CD4-positive, alpha-beta T cell treated with Interferon alpha-2 for 1 hour (primary cell): ENCODE measurements around the gene PIAS1.
"Not testable (repeated sequence)": the region's sequence is repeated elsewhere in the genome, so short reads cannot be mapped to it uniquely, and the experiment has no call there.

Experiments
- DNase-seq, 2 donors: peaks; one replicate each; pipeline ENCODE4 v3.0.0-alpha.2; 2020 to 2022

Gene PIAS1

DNA sequence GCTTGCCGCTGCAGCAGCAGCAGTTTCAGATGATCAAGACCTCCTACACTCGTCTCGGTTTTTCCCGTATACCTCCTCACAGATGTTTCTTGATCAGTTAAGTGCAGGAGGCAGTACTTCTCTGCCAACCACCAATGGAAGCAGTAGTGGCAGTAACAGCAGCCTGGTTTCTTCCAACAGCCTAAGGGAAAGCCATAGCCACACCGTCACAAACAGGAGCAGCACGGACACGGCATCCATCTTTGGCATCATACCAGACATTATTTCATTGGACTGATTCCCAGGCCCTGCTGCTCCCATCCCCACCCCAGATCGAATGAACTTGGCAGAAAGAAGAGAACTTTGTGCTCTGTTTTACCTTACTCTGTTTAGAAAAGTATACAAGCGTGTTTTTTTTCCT, 133.4 kb downstream of the PIAS1 start:
- no peak for DNase-seq

DNA sequence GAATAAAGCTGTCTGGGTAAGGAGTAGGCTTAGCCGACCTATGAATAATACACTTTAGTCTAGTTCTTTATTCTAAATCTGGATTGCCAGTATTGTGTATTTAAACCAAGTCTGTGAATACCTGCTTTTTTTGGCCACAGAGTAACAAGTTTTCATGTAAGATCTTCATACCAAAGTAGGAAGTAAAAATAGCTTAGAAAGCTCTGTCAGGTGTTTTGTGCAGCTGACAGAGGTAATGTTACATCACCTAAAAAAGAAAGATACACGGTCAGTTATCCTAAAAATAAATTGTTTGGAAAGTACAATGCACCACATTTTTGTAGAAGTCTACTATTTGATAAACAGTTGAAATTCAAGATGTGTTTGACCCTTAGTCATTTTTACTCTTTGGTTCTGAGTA, 134.5 kb downstream of the PIAS1 start:
- no peak for DNase-seq

- no peak for DNase-seq
Measured at GRCh38 chr15:68190048-68190447, 135.9 kb downstream of the PIAS1 start.

- DNase-seq = no peak
Measured at GRCh38 chr15:68191555-68191954, 137.4 kb downstream of the PIAS1 start.

- DNase-seq = no peak
Measured at GRCh38 chr15:68192117-68192516, 138.0 kb downstream of the PIAS1 start.

DNA sequence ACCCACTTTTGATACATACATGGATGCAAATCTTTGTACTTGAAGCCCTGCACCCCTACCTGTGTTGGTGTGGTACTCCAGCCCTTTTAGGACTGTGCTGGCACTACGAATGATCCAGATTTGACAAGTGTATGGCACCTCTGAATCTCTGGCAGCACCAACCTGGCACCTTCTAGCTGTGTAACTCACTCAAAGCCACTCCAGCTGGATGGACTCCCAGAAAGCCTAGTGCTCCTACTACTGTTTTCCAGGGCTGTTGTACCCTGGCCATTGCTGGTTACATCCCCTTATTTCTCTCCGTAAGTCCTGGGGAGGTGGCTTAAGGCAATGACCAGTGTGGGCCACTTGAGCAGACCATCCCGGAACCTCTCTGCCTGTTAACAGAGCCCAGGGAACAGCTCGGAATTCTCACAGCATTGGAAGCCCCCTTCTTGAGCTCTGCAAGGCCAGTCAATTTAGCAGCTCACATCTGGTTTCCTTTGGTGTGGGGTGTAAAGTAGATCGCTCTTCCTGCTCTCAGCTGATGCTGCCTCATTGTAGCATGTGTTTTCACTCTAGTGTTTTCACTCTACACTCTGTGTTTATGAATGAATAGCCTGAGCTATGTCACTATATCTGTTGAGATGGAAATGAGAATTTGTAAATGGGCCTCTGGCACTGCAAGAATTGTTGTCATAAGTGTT, 138.8 kb downstream of the PIAS1 start:
- no peak for DNase-seq

DNA sequence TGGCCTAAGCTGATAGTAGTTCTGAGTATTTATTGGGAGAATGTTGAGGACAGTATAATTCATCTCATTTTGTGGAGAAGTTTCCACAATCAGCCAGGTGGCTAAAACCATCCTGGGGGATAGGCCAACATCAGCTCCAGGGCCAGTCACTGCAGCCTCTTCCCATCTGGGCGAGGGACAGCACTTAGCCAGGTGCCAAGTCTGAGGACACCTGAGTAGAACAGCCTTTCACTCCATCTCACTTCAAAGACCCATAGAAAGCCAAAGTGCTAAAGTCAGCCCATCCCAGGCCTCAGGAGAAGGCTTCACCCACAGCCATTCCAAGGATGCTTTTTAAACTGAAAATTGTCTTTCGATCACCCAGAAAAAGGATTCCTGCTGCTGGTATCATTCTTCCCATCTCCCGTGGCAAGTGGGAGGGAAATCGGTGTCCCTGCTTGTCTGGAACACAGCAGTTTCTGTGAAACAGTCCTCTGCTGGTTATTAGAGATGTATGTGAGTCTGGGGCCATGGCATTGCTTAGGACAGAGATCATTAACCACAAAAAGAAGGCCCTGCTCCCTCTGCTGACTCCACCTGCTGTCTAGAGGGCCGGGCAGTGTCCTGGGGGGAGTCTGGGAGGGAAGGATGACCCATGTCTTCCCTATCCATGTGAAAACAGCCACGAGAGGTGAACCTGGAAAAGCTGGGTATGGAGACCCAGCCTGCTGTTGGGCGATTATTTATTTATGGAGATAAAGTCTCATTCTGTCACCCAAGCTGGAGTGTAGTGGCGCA, 141.4 kb downstream of the PIAS1 start:
- DNase-seq = no peak

GRCh38 chr15:68196445-68197169, 142.5 kb downstream of the PIAS1 start:
- no peak for DNase-seq

GRCh38 chr15:68197170-68197492, 143.0 kb downstream of the PIAS1 start:
- no peak for DNase-seq

- no peak for DNase-seq
Measured at GRCh38 chr15:68197661-68198437, 143.7 kb downstream of the PIAS1 start.

DNA sequence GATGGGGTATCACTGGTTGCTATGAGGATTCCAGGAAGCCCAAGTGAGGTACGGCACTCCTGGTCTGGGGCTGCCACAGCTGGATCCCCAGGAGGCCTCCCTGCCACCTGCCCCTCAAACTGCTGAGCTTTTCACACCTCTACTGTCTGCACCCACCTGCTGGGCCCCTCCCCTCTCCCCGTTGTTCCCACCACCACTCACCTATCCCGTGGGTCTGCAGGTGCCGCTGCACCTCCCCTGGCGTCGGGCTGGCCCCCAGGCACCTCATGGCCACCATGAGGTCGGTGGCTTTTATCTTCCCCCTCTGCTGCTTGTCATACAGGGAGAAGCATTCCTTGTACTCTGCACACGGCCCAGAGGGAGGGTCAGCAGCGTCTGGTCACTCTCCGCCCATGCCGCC, 145.2 kb downstream of the PIAS1 start:
- no peak for DNase-seq

DNA sequence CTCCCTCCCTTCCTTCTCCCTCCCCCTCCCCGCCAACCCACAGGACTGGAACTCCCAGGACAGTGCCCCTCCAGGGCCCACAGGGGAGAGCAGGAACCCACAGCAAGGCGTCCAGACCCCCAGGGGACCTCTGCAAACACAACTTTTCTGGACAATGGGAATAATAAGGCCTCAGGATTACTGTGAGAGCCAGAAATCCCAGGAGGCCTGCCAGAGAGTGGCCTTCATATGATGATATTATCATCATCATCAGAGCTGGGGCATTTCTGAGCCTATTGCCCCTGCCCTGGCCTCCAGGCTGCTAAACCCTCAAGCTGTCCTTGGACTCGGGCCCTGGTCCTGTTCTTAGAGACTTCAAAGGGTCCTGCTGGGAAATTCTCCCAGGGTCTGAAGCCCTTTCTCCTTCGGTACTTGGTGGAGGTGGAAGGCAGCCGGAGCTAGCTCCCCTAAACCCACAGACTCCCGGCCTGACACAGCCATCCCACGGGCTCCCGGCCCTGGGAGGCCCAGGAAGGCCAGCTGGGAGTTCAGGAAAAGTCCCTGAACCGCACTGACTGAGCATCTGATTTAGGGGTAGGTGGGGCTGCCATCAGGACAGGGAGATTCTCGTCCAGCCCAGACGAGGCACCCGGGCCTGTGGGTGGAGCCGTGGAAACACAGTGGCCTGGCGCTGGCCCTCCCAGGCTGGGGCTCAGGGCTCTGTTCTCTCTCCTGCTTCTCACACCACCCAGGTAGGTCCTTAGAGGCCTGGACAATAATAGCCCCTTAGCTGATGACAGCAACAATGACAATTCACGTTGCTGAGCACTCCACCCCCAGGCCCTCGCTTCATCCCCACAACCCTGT, 146.1 kb downstream of the PIAS1 start:
- no peak for DNase-seq

GRCh38 chr15:68201153-68201878, 147.2 kb downstream of the PIAS1 start:
- DNase-seq = no peak

- DNase-seq = no peak
Measured at GRCh38 chr15:68201879-68202261, 147.8 kb downstream of the PIAS1 start.

DNA sequence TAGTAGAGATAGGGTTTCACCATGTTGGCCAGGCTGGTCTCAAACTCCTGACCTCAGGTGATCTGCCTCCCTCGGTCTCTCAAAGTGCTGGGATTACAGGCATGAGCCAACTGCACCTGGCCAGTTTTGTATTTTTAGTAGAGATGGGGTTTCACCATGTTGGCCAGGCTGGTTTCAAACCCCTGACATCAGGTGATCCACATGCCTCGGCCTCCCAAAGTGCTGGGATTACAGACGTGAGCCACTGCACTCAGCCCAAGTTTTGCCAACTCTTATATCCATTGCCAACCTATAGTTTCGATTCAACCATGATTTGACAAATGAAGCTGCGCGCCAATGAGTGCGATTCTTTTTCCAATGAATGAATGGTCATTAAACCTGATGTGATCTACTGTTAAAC, 148.9 kb downstream of the PIAS1 start:
- not testable (repeated sequence) for DNase-seq

- DNase-seq = no peak
Measured at GRCh38 chr15:68203486-68203885, 149.4 kb downstream of the PIAS1 start.

- no peak for DNase-seq
Measured at GRCh38 chr15:68203956-68204355, 149.8 kb downstream of the PIAS1 start.

DNA sequence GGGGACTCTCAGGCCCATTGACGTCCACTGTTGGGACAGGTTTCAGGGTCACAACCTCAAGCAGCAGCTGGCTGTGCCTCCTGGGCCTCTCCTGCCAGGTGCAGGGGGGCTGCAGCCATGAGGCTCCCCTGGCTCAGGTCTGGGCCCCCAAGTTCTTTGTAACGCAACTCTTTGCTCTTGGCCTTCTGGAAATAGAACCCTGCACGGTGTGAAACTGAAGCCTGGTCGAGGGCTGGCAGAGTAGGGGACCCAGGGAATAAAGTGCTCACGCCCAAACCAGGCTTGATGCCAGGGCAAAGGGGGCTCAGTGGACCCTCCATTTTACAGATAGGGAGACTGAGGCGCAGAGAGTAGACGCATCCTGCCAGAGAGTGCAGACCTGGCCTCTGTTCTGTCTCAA, 150.2 kb downstream of the PIAS1 start:
- no peak for DNase-seq

DNA sequence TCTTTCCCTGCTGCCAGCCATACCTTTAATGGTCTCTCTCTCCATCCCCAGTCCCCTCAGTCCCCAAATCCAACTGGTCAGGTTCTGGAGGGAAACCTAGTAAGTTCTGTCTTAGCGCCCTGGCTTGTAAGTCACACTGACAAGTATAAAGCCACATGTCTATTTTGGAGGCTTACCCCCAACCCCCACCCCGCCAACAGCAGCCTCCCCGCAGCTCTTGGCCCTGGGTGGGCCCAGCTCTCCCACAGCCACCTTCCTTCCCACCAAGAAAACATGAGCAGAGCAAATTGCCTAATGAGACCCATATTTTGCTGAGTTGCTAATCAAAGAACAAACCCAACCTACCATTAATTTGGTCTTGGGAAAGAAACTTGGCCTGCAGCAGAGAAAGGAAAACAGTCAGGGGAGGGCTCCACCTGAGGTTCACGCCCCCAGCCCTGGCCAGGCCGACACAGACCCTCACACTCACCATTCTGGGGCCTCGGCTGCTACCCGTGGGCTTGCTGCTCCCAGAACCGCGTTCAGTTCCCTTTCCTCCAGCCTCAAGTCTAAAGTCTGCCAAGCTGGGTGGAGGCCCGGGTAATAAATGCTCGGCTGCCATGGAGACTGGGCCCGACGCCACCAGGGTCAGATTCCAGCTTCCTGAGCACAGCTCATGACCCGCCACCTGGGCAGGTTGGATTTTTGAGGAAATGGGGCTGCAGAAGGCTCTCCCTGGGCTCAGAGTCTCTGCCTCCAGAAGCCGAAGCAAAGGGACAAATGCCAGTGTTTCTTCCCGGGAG, 150.9 kb downstream of the PIAS1 start, which contains the start of gene CALML4:
Gene CALML4, minus strand, starts transcription at position 557 of the 782 bp plus-strand sequence. Its CDS starts 85 bp downstream, at position 472.
- no peak for DNase-seq

GRCh38 chr15:68205558-68205944, 151.4 kb downstream of the PIAS1 start:
- DNase-seq = no peak
